Esophagus squamous epithelium (tissue), 4 donors: ENCODE results near the gene GNPTG.

Source experiments
- CTCF ChIP-seq, 6 experiments: fragments of 450-650 bp in 4 of 6; fragments of 200-600 bp in 2 of 6; sonication (generic) in 2 of 6; IDR thresholded peaks; one replicate each; pipeline ENCODE4 v1.5.1; 2016 to 2019; ENCODE audit warnings: antibody characterized with exemption in 6 of 6, mild to moderate bottlenecking in 4 of 6, moderate library complexity in 4 of 6
- POLR2A ChIP-seq, 4 donors: fragments of 450-650 bp; IDR thresholded peaks; one replicate each; pipeline ENCODE4 v1.6.1; 2017; ENCODE audit warnings: antibody characterized with exemption in 4 of 4, mild to moderate bottlenecking in 4 of 4, moderate library complexity in 3 of 4

GRCh38 chr16:1383556-1383955 is 31.8 kb downstream of the GNPTG start:
- no peak for TF ChIP-seq POLR2A (IDR thresholded peaks at IDR 0.05)
- no peak for TF ChIP-seq CTCF (IDR thresholded peaks at IDR 0.05)
